ENCODE measurements around the gene PPP2R5B.

DNA sequence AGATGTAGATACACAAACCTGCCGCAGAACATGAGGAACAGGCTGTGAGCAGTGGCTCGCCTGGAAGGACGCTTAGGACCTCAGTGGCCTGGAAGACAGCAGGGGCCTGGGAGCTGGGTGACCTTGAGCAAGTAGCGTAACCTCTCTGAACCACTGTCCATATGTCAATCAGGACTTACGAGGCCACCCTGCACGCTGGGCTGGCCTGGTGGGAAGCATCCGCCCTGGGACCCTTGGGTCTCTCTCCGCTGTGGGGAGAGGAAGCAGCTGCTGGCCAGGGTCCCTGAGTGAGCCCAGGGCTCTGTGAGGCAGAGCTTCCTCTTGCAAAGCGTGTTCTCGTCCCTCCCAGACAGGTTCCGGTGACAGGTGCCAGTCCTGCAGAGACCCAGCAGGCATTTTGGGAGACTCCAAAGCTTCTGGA is 32.1 kb upstream of the PPP2R5B start:
- TF ChIP-seq, protein P1, sequence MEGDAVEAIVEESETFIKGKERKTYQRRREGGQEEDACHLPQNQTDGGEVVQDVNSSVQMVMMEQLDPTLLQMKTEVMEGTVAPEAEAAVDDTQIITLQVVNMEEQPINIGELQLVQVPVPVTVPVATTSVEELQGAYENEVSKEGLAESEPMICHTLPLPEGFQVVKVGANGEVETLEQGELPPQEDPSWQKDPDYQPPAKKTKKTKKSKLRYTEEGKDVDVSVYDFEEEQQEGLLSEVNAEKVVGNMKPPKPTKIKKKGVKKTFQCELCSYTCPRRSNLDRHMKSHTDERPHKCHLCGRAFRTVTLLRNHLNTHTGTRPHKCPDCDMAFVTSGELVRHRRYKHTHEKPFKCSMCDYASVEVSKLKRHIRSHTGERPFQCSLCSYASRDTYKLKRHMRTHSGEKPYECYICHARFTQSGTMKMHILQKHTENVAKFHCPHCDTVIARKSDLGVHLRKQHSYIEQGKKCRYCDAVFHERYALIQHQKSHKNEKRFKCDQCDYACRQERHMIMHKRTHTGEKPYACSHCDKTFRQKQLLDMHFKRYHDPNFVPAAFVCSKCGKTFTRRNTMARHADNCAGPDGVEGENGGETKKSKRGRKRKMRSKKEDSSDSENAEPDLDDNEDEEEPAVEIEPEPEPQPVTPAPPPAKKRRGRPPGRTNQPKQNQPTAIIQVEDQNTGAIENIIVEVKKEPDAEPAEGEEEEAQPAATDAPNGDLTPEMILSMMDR (IDR thresholded peaks at IDR 0.05): no peak
- TF ChIP-seq, protein P2, sequence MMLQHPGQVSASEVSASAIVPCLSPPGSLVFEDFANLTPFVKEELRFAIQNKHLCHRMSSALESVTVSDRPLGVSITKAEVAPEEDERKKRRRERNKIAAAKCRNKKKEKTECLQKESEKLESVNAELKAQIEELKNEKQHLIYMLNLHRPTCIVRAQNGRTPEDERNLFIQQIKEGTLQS (CRISPR knock-in tag; conservative IDR thresholded peaks at IDR 0.05): no peak
- no peak for TF ChIP-seq SP1 (CRISPR knock-in tag; conservative IDR thresholded peaks at IDR 0.05)
- TF ChIP-seq ZNF317 (CRISPR knock-in tag; IDR thresholded peaks at IDR 0.05; ENCODE audit: borderline replicate concordance, low read depth): no peak
- TF ChIP-seq, protein P3, sequence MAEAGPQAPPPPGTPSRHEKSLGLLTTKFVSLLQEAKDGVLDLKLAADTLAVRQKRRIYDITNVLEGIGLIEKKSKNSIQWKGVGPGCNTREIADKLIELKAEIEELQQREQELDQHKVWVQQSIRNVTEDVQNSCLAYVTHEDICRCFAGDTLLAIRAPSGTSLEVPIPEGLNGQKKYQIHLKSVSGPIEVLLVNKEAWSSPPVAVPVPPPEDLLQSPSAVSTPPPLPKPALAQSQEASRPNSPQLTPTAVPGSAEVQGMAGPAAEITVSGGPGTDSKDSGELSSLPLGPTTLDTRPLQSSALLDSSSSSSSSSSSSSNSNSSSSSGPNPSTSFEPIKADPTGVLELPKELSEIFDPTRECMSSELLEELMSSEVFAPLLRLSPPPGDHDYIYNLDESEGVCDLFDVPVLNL (CRISPR knock-in tag; IDR thresholded peaks at IDR 0.05; ENCODE audit: borderline replicate concordance, low read depth): no peak
- TF ChIP-seq, protein P4, sequence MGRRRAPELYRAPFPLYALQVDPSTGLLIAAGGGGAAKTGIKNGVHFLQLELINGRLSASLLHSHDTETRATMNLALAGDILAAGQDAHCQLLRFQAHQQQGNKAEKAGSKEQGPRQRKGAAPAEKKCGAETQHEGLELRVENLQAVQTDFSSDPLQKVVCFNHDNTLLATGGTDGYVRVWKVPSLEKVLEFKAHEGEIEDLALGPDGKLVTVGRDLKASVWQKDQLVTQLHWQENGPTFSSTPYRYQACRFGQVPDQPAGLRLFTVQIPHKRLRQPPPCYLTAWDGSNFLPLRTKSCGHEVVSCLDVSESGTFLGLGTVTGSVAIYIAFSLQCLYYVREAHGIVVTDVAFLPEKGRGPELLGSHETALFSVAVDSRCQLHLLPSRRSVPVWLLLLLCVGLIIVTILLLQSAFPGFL (CRISPR knock-in tag; IDR thresholded peaks at IDR 0.05; ENCODE audit: borderline replicate concordance): no peak
- TF ChIP-seq NFYB (CRISPR knock-in tag; conservative IDR thresholded peaks at IDR 0.05; ENCODE audit: low read depth): no peak
- no peak for TF ChIP-seq SMAD4 (CRISPR knock-in tag; IDR thresholded peaks at IDR 0.05)
